IMR-90 (cell line): ENCODE measurements around the gene CFAP299. TPM values are rescaled to one million over a fixed set of nuclear protein-coding genes. Genes with fewer than 3 reads are reported as not detected.

Experiments
- ATAC-seq: fragments of 200-7000 bp; cut with Tn5 transposase; 2 replicates; pipeline ENCODE4 v1.9.1; 2020; ENCODE audit warnings: low read depth, mild to moderate bottlenecking, moderate library complexity
- BruUV-seq: library from RNA; stranded (reverse); fragments of 400-500 nt; replicated peaks from 2 replicates; lab custom pipeline; 2021; lab: Mats Ljungman, UMichigan
- CTCF ChIA-PET: fragments of 300-600 bp; formaldehyde crosslinking; extraction: SDS; loops from one replicate; lab custom pipeline; 2021; ENCODE audit warnings: antibody characterized with exemption; lab: Yijun Ruan, JAX
- POLR2A ChIA-PET: fragments of 300-600 bp; sonication (Branson Sonifier 250); formaldehyde crosslinking; loops from one replicate; lab custom pipeline; 2022; ENCODE audit warnings: antibody characterized with exemption; ENCODE audit not compliant: unreplicated experiment; lab: Charles Lee
- DNase-seq: peaks from one replicate; pipeline ENCODE4 v3.0.0; 2013
- H2AFZ ChIP-seq: replicated peaks from 2 replicates; pipeline ENCODE3; 2013; ENCODE audit warnings: low read length, mild to moderate bottlenecking; ENCODE audit not compliant: poor library complexity
- H2AK5ac ChIP-seq: 2 replicates; pipeline ENCODE4 v1.6.1; 2013; ENCODE audit warnings: low read depth, low read length, inconsistent platforms
- H2AK9ac ChIP-seq: replicated peaks from 2 replicates; pipeline ENCODE3; 2013; ENCODE audit warnings: mild to moderate bottlenecking, low read depth, low read length, moderate library complexity; ENCODE audit not compliant: poor library complexity
- H2BK120ac ChIP-seq: 2 replicates; pipeline ENCODE4 v1.6.1; 2013; ENCODE audit warnings: low read depth, low read length, inconsistent platforms
- H2BK15ac ChIP-seq: 3 replicates; pipeline ENCODE4 v1.6.1; 2013; ENCODE audit warnings: low read depth, low read length, inconsistent platforms
- H2BK20ac ChIP-seq: 2 replicates; pipeline ENCODE4 v1.6.1; 2013; ENCODE audit warnings: low read depth, mild to moderate bottlenecking, inconsistent platforms, low read length, moderate library complexity
- H2BK5ac ChIP-seq: 2 replicates; pipeline ENCODE4 v1.6.1; 2013; ENCODE audit warnings: mild to moderate bottlenecking, low read depth, low read length, inconsistent platforms; ENCODE audit not compliant: poor library complexity, severe bottlenecking
- H3K14ac ChIP-seq: replicated peaks from 2 replicates; pipeline ENCODE4 v1.6.1; 2013; ENCODE audit warnings: low read depth, low read length, inconsistent platforms
- H3K18ac ChIP-seq: 2 replicates; pipeline ENCODE4 v1.6.1; 2013; ENCODE audit warnings: low read depth, low read length, control low read depth
- H3K23ac ChIP-seq: 2 replicates; pipeline ENCODE4 v1.6.1; 2013; ENCODE audit warnings: low read depth, low read length, inconsistent platforms
- H3K27ac ChIP-seq: 2 replicates; pipeline ENCODE4 v1.5.1; 2013; ENCODE audit warnings: mild to moderate bottlenecking, control low read depth, low read length; ENCODE audit not compliant: insufficient read depth
- H3K27me3 ChIP-seq: 2 replicates; pipeline ENCODE4 v1.6.1; 2013; ENCODE audit warnings: low read length; ENCODE audit not compliant: control insufficient read depth, insufficient read depth
- H3K36me3 ChIP-seq: 2 replicates; pipeline ENCODE4 v1.6.1; 2013; ENCODE audit warnings: low read length, mixed read lengths; ENCODE audit not compliant: control insufficient read depth, insufficient read depth
- H3K4ac ChIP-seq: 2 replicates; pipeline ENCODE4 v1.6.1; 2013; ENCODE audit warnings: low read depth, low read length, inconsistent platforms
- H3K4me1 ChIP-seq: 2 replicates; pipeline ENCODE4 v1.6.1; 2013; ENCODE audit warnings: low read length, mixed read lengths; ENCODE audit not compliant: control insufficient read depth, insufficient read depth
- H3K4me2 ChIP-seq: 2 replicates; pipeline ENCODE4 v1.6.1; 2013; ENCODE audit warnings: low read depth, mild to moderate bottlenecking, control low read depth, low read length, moderate library complexity
- H3K4me3 ChIP-seq: 2 replicates; pipeline ENCODE4 v1.5.1; 2013; ENCODE audit warnings: low read depth, mild to moderate bottlenecking, control low read depth, low read length, moderate library complexity; ENCODE audit not compliant: insufficient read depth
- H3K56ac ChIP-seq: 2 replicates; pipeline ENCODE4 v1.6.1; 2013; ENCODE audit warnings: low read length, inconsistent platforms; ENCODE audit not compliant: insufficient read depth; ENCODE audit errors: extremely low read depth
- H3K79me1 ChIP-seq, 2 experiments: 2 replicates each; pipeline ENCODE4 v1.6.1; 2013; ENCODE audit warnings: low read length in 2 of 2, inconsistent platforms in 1 of 2, low read depth in 1 of 2
- H3K9ac ChIP-seq: 2 replicates; pipeline ENCODE4 v1.6.1; 2013; ENCODE audit warnings: low read depth, low read length, control low read depth
- H3K9me1 ChIP-seq: 2 replicates; pipeline ENCODE4 v1.6.1; 2013; ENCODE audit warnings: low read length, inconsistent platforms; ENCODE audit not compliant: insufficient read depth
- H3K9me3 ChIP-seq: 2 replicates; pipeline ENCODE4 v1.6.1; 2013; ENCODE audit warnings: low read length; ENCODE audit not compliant: control insufficient read depth, insufficient read depth
- H4K20me1 ChIP-seq: 2 replicates; pipeline ENCODE4 v1.6.1; 2013; ENCODE audit warnings: low read length, inconsistent platforms; ENCODE audit not compliant: insufficient read depth
- H4K5ac ChIP-seq: 2 replicates; pipeline ENCODE4 v1.6.1; 2013; ENCODE audit warnings: mild to moderate bottlenecking, low read depth, low read length, control low read depth
- H4K8ac ChIP-seq, 2 experiments: 2 replicates each; pipeline ENCODE4 v1.6.1; 2013; ENCODE audit warnings: low read depth in 2 of 2, low read length in 2 of 2, control low read depth in 1 of 2, inconsistent platforms in 1 of 2
- H4K91ac ChIP-seq: 2 replicates; pipeline ENCODE4 v1.6.1; 2013; ENCODE audit warnings: low read depth, low read length, inconsistent platforms; ENCODE audit not compliant: insufficient read depth
- POLR2A ChIP-seq: IDR thresholded peaks from 2 replicates; pipeline ENCODE4 v1.6.1; 2012; ENCODE audit warnings: mild to moderate bottlenecking, low read depth, low read length
- RFX5 ChIP-seq: IDR thresholded peaks from 2 replicates; pipeline ENCODE4 v1.8.0; 2012; ENCODE audit warnings: low read depth, mild to moderate bottlenecking, low read length, moderate library complexity
- WGBS, 2 experiments: methylation state at CpG; one replicate each; pipeline versions ENCODE4 v1.1.5 to v1.1.7; 2013; ENCODE audit warnings: missing lambda C conversion rate in 2 of 2; ENCODE audit not compliant: insufficient read length in 1 of 2; ENCODE audit errors: extremely low coverage in 2 of 2; 5-methylcytosine and 5-hydroxymethylcytosine counted together
- dilution Hi-C: fragments of 300-500 bp; cut with HindIII; formaldehyde crosslinking; loops from one replicate; pipeline ENCODE4 v1.14.3; 2018; ENCODE audit warnings: low sequenced_read_pairs; ENCODE audit not compliant: unreplicated experiment
- in situ Hi-C: fragments of 300-500 bp; cut with MboI; formaldehyde crosslinking; loops from 3 replicates; pipeline ENCODE4 v1.14.3; 2019; ENCODE audit warnings: low sequenced_read_pairs, inconsistent platforms, mixed read lengths
- intact Hi-C: fragments of 100-400 bp; cut with micrococcal nuclease; formaldehyde crosslinking; loops from 2 replicates; pipeline ENCODE4 v1.10.0; 2022
- polyA plus RNA-seq, 3 experiments: library from polyadenylated mRNA; depleted of rRNA; stranded (reverse); fragments of >200 nt; gene quantifications; 2 replicates each; pipeline ENCODE4 v1.2.3, GENCODE V29; 2012; ENCODE audit warnings: low replicate concordance in 1 of 3
- total RNA-seq: library from RNA; depleted of rRNA; stranded (reverse); fragments of >200 nt; gene quantifications from 2 replicates; pipeline ENCODE4 v1.2.3, GENCODE V29; 2012
- TF ChIP-seq, protein P1 (sequence below): fragments of 150-350 bp; IDR thresholded peaks from 2 replicates; pipeline ENCODE4 v1.6.1; 2016; ENCODE audit warnings: low read depth, mild to moderate bottlenecking, low read length, moderate library complexity, borderline replicate concordance
- TF ChIP-seq, protein P2 (sequence below): fragments of 150-350 bp; IDR thresholded peaks from 2 replicates; pipeline ENCODE4 v1.6.1; 2017; ENCODE audit warnings: mild to moderate bottlenecking, antibody characterized with exemption, low read length, low read depth
- TF ChIP-seq, protein P3 (sequence below): conservative IDR thresholded peaks from 2 replicates; pipeline ENCODE4 v1.5.1; 2012; ENCODE audit warnings: mild to moderate bottlenecking, low read depth, low read length, improper control_type of control experiment

Gene CFAP299
- total and polyA plus RNA-seq, 2 of the 4 experiments (the other 2 are of a cell fraction): 1.0 to 1.1 TPM

DNA sequence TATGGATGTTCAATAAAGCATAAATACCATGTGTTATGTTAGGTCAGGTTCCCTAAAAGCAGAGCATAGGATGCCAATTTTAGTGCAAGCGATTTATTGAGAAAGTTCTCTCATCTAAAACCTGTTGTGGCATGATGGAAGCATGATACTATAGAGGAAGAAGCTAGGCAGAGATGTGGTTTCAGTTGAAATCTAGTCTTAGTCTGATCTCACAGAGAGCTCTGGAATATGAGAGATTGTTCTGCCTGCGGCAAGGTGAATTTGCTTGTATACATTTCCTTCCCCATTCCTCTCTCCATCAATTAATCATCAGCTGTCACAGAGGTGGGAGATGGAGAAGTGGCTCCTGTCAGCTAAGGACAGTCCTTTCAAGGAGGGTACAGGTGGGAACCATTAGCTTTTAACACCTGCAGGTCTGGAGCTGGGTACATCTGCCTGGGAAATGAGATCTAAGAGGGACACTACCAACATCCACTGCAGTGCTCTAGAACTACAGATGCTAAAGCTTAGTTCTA is 252.4 kb downstream of the CFAP299 start:
- BruUV-seq: no TSS peak
- Histone ChIP-seq H2BK20ac (no peak overlapping the region), H4K20me1 (no peaks in the 10 kb centered on the region), H3K36me3 (no peaks in the 10 kb centered on the region), H3K27ac (no peak overlapping the region), H3K18ac (no peak overlapping the region), H3K56ac (no peak overlapping the region), H2AFZ (no peak overlapping the region), H3K27me3 (no peaks in the 10 kb centered on the region), H4K5ac (no peak overlapping the region), H3K4me1 (no peaks in the 10 kb centered on the region), H3K4me2 (no peak overlapping the region), H3K9me1 (no peaks in the 10 kb centered on the region), H2AK5ac (no peak overlapping the region), H2AK9ac (no peak overlapping the region), H3K23ac (no peak overlapping the region), H4K91ac (no peak overlapping the region), H2BK15ac (no peak overlapping the region), H3K14ac (no peak overlapping the region), H3K4ac (no peak overlapping the region), H3K4me3 (no peak overlapping the region), H4K8ac (no peak overlapping the region), H2BK5ac (no peak overlapping the region), H3K9ac (no peak overlapping the region), H3K79me1 (no peaks in the 10 kb centered on the region), H3K9me3 (no peaks in the 10 kb centered on the region), H2BK120ac (no peak overlapping the region)
- intact Hi-C loops (no loop called here), dilution Hi-C loops (no loop called here), in situ Hi-C loops (no loop called here)
- ATAC-seq: no peak
- ChIA-PET POLR2A (no interaction called here), CTCF (no interaction called here)
- WGBS, 2 experiments: no CpG with 5 or more reads among the region's 2 CpGs
- no peak for DNase-seq
- TF ChIP-seq, protein P1, sequence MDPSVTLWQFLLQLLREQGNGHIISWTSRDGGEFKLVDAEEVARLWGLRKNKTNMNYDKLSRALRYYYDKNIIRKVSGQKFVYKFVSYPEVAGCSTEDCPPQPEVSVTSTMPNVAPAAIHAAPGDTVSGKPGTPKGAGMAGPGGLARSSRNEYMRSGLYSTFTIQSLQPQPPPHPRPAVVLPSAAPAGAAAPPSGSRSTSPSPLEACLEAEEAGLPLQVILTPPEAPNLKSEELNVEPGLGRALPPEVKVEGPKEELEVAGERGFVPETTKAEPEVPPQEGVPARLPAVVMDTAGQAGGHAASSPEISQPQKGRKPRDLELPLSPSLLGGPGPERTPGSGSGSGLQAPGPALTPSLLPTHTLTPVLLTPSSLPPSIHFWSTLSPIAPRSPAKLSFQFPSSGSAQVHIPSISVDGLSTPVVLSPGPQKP: no peak
- TF ChIP-seq RFX5 (no peak), POLR2A (no peak)
- TF ChIP-seq, protein P2, sequence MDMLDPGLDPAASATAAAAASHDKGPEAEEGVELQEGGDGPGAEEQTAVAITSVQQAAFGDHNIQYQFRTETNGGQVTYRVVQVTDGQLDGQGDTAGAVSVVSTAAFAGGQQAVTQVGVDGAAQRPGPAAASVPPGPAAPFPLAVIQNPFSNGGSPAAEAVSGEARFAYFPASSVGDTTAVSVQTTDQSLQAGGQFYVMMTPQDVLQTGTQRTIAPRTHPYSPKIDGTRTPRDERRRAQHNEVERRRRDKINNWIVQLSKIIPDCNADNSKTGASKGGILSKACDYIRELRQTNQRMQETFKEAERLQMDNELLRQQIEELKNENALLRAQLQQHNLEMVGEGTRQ: no peak
- TF ChIP-seq, protein P3, sequence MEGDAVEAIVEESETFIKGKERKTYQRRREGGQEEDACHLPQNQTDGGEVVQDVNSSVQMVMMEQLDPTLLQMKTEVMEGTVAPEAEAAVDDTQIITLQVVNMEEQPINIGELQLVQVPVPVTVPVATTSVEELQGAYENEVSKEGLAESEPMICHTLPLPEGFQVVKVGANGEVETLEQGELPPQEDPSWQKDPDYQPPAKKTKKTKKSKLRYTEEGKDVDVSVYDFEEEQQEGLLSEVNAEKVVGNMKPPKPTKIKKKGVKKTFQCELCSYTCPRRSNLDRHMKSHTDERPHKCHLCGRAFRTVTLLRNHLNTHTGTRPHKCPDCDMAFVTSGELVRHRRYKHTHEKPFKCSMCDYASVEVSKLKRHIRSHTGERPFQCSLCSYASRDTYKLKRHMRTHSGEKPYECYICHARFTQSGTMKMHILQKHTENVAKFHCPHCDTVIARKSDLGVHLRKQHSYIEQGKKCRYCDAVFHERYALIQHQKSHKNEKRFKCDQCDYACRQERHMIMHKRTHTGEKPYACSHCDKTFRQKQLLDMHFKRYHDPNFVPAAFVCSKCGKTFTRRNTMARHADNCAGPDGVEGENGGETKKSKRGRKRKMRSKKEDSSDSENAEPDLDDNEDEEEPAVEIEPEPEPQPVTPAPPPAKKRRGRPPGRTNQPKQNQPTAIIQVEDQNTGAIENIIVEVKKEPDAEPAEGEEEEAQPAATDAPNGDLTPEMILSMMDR: no peak
